IPS DF 6.9 (cell line): ENCODE data around the gene TMEM204.

Experiments used
- DNase-seq: peaks from one replicate; pipeline ENCODE4 v3.0.0-alpha.2; 2013; ENCODE audit warnings: low read depth, low spot score
- H3K27ac ChIP-seq: one replicate; pipeline ENCODE4 v1.5.1; 2013; ENCODE audit warnings: low read length, control low read depth
- H3K27me3 ChIP-seq: 2 replicates; pipeline ENCODE4 v1.6.1; 2013; ENCODE audit warnings: mild to moderate bottlenecking, low read length; ENCODE audit not compliant: control insufficient read depth, insufficient read depth
- H3K36me3 ChIP-seq: 2 replicates; pipeline ENCODE4 v1.6.1; 2013; ENCODE audit warnings: low read length; ENCODE audit not compliant: control insufficient read depth, insufficient read depth
- H3K4me1 ChIP-seq: 2 replicates; pipeline ENCODE4 v1.6.1; 2013; ENCODE audit warnings: low read length; ENCODE audit not compliant: control insufficient read depth, insufficient read depth
- H3K4me3 ChIP-seq: 2 replicates; pipeline ENCODE4 v1.5.1; 2013; ENCODE audit warnings: mild to moderate bottlenecking, low read length
- H3K9me3 ChIP-seq: 2 replicates; pipeline ENCODE4 v1.6.1; 2013; ENCODE audit warnings: low read length, inconsistent platforms; ENCODE audit not compliant: control insufficient read depth, insufficient read depth
- WGBS: extraction: QIAGEN DNeasy Blood & Tissue Kit; methylation state at CpG from one replicate; pipeline ENCODE4 v1.1.7; 2013; ENCODE audit warnings: mixed read lengths, missing lambda C conversion rate; ENCODE audit not compliant: insufficient read length, insufficient coverage; 5-methylcytosine and 5-hydroxymethylcytosine counted together

The TMEM204 gene

DNA sequence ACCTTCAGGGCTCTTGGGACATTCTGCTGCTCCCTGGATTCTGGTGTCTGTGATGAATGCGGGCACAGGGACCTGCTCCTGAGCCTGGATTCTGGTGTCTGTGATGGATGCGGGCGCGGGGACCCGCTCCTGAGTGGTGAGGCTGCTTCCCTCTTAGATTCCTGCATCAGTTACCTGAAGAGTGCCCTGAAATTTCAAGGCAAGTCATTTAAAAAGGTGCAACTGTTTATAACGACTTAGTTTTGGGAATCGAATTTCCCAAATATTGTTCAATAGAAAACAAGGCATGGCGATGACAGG, 7.0 kb downstream of the TMEM204 start:
- Histone ChIP-seq H3K9me3 (no peaks in the 10 kb centered on the region), H3K27me3 (no peaks in the 10 kb centered on the region), H3K27ac (no peak overlapping the region), H3K4me1 (no peaks in the 10 kb centered on the region), H3K4me3 (no peak overlapping the region), H3K36me3 (no peaks in the 10 kb centered on the region)
- DNase-seq: no peak
- WGBS: no CpG with 5 or more reads among the region's 8 CpGs

DNA sequence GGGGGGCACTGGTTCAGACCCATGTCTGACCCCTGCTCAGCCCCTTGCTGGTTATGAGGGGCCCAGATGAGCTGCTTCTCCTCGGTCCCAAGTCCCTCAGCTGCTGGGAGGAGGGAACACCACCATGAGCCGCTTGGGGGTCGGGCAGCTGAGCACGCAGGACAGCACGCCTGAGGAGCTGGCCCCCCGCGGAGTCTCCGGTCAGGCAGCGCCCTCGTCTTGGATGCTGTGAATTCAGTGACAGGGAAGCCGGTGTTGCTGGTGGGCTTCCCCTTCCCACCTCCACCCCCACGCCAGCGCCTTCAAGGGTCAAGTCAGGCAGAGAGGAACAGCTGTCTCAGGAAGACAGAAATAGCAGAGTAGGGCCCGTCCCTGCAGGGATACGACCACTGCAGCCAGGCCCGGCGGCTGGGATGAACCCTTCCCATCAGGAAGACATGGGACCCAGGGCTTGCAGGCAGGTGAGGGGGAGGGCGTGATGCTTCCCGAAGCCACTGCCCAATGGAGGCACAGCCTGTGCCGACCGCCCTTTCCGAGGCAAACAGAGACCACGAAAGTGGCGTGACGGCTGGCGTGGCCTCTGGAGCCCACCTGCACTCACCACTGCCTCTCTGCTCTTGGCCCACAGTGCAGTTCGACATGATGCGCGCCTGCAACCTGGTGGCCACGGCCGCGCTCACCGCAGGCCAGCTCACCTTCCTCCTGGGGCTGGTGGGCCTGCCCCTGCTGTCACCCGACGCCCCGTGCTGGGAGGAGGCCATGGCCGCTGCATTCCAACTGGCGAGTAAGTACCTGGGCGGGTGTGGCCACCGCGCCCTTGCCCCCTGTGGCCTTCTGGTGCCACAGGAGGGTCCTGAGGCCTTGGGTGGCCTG, 8.1 kb downstream of the TMEM204 start:
- no CpG with 5 or more reads among the region's 41 CpGs for WGBS
- Histone ChIP-seq H3K27me3 (no peaks in the 10 kb centered on the region), H3K4me1 (no peaks in the 10 kb centered on the region), H3K9me3 (no peaks in the 10 kb centered on the region), H3K4me3 (no peak overlapping the region), H3K36me3 (no peaks in the 10 kb centered on the region), H3K27ac (no peak overlapping the region)
- no peak for DNase-seq

DNA sequence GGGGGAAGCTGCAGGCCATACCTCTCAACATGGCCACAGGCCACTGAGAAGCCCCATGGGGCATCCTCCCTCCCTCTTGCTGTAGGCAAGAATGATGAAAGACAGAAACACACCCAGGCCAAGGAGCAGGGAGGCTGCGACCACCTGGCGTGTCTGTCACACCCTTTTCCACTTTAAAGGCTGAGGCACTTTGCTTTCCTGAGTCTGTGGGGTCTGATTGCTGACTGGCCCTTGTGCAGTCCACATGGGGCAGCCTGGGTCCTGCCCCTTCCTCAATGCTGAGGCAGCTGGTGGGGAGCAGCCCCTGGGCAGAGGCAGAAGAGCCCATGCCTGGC, 8.7 kb downstream of the TMEM204 start:
- DNase-seq: no peak
- no peaks in the 10 kb centered on the region for H3K36me3 ChIP-seq
- no peak overlapping the region for H3K27ac ChIP-seq
- no peak overlapping the region for H3K4me3 ChIP-seq
- no peaks in the 10 kb centered on the region for H3K9me3 ChIP-seq
- no CpG with 5 or more reads among the region's 2 CpGs for WGBS
- H3K4me1 ChIP-seq: no peaks in the 10 kb centered on the region
- H3K27me3 ChIP-seq: no peaks in the 10 kb centered on the region

DNA sequence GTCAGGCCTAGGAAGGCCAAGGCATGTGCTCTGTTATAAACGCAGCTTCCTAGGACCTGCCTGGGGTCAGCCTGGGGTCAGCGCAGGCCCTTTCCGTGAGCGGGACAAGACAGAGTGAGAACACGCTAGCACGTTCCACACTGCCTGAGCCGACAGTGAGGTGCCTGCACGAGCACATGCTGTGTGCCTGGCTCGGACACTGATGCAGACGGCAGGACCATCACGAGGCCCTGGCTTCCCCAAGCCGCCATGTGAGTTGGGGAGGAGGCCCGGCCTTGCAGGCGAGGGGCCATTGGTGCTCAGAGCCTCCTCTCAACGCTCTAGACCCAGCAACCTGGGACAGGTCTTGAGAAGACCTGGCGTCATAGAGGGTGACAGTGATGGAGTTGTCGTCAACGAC, 9.1 kb downstream of the TMEM204 start:
- DNase-seq: no peak
- no peaks in the 10 kb centered on the region for H3K9me3 ChIP-seq
- no peaks in the 10 kb centered on the region for H3K4me1 ChIP-seq
- H3K27me3 ChIP-seq: no peaks in the 10 kb centered on the region
- no peak overlapping the region for H3K27ac ChIP-seq
- no peaks in the 10 kb centered on the region for H3K36me3 ChIP-seq
- WGBS: no CpG with 5 or more reads among the region's 18 CpGs
- no peak overlapping the region for H3K4me3 ChIP-seq

DNA sequence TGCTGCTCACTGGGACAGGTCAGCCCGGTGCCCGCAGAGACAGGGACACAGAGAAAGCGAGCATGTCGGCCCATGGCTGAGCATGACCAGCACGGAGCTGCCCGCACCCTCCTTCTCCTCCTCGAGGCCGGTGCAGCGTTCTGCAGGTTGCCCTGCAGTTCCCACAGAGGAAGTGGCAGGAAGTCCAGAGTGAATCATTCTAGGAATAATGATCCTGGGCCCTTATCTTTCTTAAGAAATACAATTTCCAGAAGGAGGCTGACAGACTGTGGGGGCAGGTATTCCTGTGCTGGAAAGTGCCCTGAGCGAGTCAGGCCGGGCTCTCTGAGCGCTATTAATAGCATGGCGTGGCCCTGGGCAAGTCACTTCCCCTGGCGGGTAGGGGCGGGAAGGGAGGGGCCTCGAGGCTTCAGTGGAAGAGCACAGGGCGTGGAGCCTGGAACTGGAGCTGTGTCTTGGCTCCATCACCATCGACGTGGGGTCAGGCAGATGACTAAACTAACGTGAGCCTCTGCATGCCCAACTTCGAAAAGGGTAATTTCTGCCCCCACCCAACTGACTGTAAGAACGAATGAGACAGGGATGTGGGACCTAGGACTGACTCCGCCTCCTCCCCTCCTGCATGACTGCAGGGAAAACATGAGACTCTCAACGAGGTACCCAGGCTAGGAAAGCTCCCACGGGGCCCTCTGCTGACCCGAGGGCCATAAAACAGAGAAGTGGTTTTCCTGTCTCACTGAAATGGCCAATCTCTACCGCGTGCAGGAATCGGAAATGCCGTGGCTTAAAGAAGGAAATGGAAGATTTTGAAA, 9.8 kb downstream of the TMEM204 start:
- 100% methylated on average over 1 of the region's 30 CpGs for WGBS
- no peaks in the 10 kb centered on the region for H3K4me1 ChIP-seq

DNA sequence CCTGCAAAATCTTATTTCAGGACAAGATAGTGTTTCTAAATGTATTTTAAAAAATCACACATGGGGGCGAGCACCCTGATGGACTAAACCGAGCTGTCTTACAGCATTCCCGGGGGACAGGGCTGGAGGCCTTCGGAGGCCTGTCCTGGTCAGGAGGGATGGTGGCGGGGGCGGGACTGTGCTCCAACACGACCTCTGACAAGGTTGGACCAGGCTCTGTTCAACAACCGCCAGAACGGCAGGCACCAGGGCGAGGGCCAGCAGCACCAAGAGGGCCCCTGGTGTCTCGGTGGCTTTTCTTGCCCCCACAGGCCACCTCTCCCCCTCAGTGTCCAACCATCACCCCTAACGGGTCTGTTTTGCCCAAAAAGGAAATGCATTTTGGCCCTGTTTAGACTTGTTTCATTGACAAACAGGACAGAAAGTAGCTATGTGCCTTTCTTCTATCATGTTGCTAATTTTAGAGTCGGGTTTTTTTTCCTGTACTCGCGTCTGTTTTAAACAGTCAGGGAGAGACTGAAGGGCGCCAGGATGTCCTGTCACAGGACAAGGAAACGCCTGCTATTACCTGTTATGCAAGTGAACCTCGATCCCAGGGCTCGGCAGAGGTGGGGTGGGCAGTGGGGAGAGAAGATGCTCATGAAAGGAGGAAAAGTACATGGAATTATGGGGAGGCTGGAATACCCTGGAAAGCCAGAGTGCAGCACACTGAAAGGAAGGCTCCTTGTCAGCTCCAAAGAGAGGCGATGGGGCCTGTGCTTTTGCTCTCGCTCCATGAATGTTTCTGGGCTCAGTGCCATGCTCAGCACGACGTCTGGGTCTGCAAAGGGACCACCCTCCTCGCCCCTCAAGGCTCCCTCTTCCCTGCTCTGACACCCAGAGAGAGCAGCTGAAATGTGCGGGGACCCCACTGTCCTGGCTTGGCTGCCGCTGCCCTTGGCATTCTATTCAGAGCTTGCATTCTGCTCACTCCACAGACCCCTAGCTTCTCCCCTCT, 11.9 kb downstream of the TMEM204 start:
- Histone ChIP-seq H3K36me3 (no peaks in the 10 kb centered on the region), H3K4me3 (no peak overlapping the region), H3K9me3 (no peaks in the 10 kb centered on the region), H3K4me1 (no peaks in the 10 kb centered on the region), H3K27ac (no peak overlapping the region), H3K27me3 (no peaks in the 10 kb centered on the region)
- WGBS: no CpG with 5 or more reads among the region's 26 CpGs
- no peak for DNase-seq

More for the DNA sequence above, 9.8 kb downstream of the TMEM204 start:
- Histone ChIP-seq H3K27ac (no peak overlapping the region), H3K9me3 (no peaks in the 10 kb centered on the region), H3K4me3 (no peak overlapping the region), H3K27me3 (no peaks in the 10 kb centered on the region), H3K36me3 (no peaks in the 10 kb centered on the region)
- DNase-seq: no peak

DNA sequence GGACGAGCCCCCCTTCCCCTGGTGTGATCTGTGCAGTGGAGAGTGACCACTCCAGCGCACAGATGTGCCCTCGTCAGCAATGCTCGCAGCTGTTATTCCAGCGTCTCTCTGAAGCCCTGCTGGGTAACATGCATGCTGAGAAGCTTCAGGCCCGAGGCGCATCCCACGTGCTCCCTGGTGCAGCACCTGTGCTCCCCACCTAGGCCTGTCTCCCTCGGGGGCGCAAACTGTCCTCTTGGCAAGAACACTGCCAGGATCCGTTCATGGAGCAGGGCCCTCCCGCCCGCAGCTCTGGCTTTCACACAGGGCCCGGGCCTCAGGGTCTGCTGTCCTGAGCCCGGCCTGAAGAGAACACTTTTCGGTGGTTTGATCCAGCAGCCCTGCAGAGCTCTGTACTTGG, 13.0 kb downstream of the TMEM204 start:
- no peaks in the 10 kb centered on the region for H3K36me3 ChIP-seq
- WGBS: no CpG with 5 or more reads among the region's 16 CpGs
- no peaks in the 10 kb centered on the region for H3K9me3 ChIP-seq
- DNase-seq: no peak
- no peaks in the 10 kb centered on the region for H3K27me3 ChIP-seq
- no peaks in the 10 kb centered on the region for H3K4me1 ChIP-seq
- H3K4me3 ChIP-seq: no peak overlapping the region
- H3K27ac ChIP-seq: no peak overlapping the region

DNA sequence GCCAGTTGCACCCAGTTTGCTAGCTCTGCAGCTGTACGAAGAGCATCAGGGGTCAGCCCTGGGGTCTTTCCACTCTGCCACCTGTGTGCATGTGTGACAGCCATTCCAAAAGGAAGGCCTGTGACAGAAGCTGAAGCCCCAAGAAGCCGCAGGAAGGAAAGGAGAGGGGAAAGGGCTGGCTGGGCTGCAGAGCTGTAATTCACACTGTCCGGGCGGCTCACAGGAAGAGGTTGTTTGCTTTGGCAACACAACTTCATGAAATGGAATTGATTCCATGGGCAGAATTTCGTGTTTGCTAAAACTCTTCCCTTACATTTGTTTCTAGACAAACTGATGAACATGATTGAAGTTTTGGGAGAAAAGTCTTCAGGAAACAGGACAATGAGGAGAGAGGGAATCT, 14.8 kb downstream of the TMEM204 start:
- no peak overlapping the region for H3K4me3 ChIP-seq
- H3K4me1 ChIP-seq: no peaks in the 10 kb centered on the region; the same call in 1 of the 2 replicates
- H3K36me3 ChIP-seq: no peaks in the 10 kb centered on the region; the same call in 1 of the 2 replicates
- WGBS: no CpG with 5 or more reads among the region's 5 CpGs
- no peaks in the 10 kb centered on the region for H3K9me3 ChIP-seq
- DNase-seq: no peak
- H3K27ac ChIP-seq: no peak overlapping the region
- no peaks in the 10 kb centered on the region for H3K27me3 ChIP-seq

DNA sequence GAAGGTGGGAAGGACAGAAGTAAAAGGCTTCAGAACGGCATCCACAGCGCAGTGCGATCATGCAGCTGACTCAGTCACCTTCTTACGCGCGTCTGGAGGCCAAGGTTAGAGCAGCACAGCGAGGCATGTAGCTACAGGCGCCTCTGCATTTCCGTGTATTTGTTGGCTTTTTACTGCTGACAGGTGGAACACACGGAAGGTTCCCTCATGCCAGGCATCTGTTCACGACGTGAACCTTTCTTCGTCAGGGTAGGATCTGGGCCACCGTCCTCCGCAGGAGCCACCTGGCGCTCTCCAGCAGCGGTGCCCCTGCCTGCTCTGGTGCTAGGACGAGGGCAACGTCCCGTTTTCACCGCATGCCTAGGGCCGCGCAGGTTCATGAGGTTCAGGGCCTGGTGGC, 15.3 kb downstream of the TMEM204 start:
- H3K27ac ChIP-seq: no peak overlapping the region

DNA sequence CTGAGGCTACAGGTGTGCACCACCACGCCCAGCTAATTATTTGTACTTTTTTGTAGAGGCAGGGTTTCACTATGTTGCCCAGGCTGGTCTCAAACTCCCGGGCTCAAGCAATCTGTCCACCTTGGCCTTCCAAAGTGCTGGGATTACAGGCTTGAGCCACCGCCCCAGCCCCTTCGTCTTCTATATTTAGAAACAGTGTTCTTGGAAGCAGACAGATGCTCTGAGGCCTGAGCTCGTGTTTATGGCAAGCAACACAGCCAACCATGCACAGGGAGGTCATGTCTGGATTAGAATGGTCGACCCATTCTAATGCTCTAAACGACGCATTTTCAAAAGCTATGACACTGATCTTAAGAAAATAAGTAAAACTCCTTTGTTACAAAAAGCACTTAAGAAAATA, 16.6 kb downstream of the TMEM204 start:
- Histone ChIP-seq H3K4me3 (no peak overlapping the region), H3K27ac (no peak overlapping the region), H3K27me3 (no peaks in the 10 kb centered on the region), H3K36me3 (no peaks in the 10 kb centered on the region; the same call in 1 of the 2 replicates), H3K9me3 (no peaks in the 10 kb centered on the region), H3K4me1 (no peaks in the 10 kb centered on the region; the same call in 1 of the 2 replicates)
- WGBS: no CpG with 5 or more reads among the region's 8 CpGs
- DNase-seq: no peak

More for the DNA sequence above, 15.3 kb downstream of the TMEM204 start:
- H3K27me3 ChIP-seq: no peaks in the 10 kb centered on the region
- no CpG with 5 or more reads among the region's 23 CpGs for WGBS
- H3K36me3 ChIP-seq: no peaks in the 10 kb centered on the region; the same call in 1 of the 2 replicates
- no peaks in the 10 kb centered on the region; the same call in 1 of the 2 replicates for H3K4me1 ChIP-seq
- H3K9me3 ChIP-seq: no peaks in the 10 kb centered on the region
- H3K4me3 ChIP-seq: no peak overlapping the region
- no peak for DNase-seq
